GM19240 (cell line): Measurements from ENCODE around the gene KYNU.
A peak's percentile ranks its signal among the peaks of the same experiment; 100 is the strongest.
"Not testable (repeated sequence)": the region's sequence is repeated elsewhere in the genome, so short reads cannot be mapped to it uniquely, and the experiment has no call there.

Experiments used
- DNase-seq: peaks from one replicate; pipeline ENCODE4 v3.0.0; 2011; ENCODE audit warnings: low spot score; ENCODE audit not compliant: insufficient read length

Gene KYNU

GRCh38 chr2:142877216-142877838, at the start of gene KYNU:
TSS of gene KYNU (plus strand) at chr2:142877664. CDS start at chr2:142885368, 7,704 bp downstream.
- DNase-seq: no peak

GRCh38 chr2:142834021-142834420, 43.4 kb upstream of the KYNU start:
- DNase-seq: no peak

DNA sequence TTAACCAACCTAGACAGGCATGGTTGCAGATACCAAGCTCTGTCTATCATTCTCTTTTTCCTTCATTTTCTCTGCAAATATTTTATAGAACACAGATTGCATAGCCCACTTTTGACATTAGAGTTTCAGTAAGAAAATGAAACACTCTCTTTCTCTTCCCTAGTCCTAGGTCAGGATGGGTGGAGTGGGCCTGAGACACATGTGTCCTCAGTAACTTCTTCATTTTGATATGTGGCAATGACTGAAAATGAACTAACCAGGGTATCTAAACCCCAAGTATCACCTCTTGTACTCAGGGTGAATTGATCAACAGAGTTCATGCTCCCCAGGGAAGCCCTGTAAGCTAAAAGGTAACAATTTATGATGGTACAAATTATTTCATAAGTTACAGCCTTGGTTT, 37.0 kb upstream of the KYNU start:
- DNase-seq: no peak

DNA sequence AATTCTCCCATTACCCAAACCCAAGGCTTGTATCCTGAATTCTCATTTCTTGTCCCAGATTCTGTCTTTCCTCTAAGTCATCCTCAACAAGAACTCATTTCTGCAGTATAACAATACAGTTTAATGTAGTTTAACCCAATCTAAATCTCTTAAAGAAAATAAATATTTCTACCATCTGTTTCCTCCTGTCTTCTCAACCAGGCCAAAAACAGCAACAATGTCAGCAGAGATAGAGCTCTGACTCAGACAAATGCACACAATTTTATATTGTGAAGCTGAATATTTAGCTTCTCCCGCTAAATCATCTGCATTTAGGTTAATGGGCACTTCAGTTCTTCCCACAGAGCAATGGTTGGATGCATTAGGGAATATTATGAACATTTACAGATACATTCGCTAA, 35.7 kb upstream of the KYNU start:
- no peak for DNase-seq

GRCh38 chr2:142842369-142842768, 35.1 kb upstream of the KYNU start:
- DNase-seq: no peak

- DNase-seq: no peak
Observed at GRCh38 chr2:142843731-142844130, 33.7 kb upstream of the KYNU start.

GRCh38 chr2:142848023-142848606, 29.3 kb upstream of the KYNU start:
- DNase-seq: no peak

- DNase-seq: no peak
Observed at GRCh38 chr2:142849820-142850219, 27.6 kb upstream of the KYNU start.

DNA sequence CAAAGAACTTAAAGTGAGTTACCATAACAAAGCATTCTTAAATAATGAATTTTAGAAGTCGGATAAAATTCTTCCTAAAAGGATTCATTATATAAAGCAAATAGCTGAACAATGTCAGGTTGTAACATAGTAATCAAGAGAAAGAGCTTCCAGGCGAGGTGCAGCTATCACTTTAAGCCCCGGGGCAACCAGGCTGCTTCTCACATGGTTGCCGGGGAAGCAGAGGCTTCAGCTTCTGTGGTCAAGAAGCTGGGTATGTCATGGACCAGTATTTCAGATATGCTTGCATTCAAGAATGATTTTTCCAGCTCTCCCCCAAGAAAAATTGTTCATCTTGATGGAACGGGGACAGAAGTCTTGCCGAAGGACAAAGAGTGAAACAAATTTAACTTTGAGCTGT, 23.6 kb upstream of the KYNU start:
- DNase-seq: no peak

DNA sequence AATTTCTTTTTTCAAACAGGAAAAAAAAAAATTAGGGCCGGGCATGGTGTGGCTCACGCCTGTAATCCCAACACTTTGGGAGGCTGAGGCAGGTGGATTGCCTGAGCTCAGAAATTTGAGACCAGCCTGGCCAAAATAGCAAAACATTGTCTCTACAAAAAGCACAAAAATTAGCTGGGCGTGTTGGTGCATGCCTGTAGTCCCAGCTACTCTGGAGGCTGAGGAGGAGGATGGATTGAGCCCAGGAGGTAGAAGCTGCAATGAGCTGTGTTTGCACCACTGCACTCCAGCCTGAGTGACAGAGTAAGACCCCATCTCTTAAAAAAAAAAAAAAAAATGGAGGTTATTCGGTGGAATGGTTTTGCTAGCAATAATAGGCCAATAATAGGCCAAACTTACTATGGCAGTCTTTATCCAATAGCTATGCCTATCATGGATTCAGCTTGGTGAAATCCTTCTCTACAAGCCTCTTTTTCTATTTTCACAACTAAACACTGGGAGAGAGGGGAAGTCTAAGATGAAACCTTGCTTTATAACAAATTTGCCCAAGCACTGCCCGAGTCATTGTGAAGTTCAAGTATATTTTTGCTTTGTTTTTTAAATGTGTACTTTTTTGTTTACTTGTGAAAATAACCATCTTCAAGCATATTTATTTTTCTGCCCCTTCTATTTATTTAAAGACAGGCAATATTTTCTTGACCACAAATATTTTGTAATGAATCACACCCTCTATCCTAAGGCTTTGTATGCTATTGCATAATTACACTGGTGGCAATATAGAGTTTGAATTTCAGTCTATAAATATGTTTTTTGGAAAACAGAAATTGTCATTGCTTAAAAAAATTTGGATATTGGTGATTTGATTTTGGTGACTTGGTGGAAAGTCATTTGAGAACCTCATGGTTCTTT, 20.0 kb upstream of the KYNU start:
- no peak for DNase-seq

- no peak for DNase-seq
Observed at GRCh38 chr2:142858961-142859360, 18.5 kb upstream of the KYNU start.

DNA sequence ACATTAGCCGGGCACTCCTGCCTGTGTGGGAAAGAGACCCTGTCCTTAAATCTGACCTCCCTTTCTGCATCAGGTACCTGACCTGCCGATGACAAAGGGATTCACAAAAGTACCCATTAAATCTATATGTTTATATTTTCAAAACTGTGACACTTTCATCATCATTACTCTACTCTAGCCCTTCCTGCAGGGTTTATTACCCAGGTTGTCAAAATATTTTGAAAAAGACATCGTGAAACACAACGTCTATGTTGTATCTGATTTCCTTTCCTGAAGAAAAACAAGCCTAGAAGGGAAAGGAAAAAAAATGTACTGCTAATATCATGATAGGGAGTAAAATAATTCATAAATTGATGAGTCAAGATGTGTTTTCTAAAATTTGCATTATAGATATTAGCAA, 15.2 kb upstream of the KYNU start:
- no peak for DNase-seq

DNA sequence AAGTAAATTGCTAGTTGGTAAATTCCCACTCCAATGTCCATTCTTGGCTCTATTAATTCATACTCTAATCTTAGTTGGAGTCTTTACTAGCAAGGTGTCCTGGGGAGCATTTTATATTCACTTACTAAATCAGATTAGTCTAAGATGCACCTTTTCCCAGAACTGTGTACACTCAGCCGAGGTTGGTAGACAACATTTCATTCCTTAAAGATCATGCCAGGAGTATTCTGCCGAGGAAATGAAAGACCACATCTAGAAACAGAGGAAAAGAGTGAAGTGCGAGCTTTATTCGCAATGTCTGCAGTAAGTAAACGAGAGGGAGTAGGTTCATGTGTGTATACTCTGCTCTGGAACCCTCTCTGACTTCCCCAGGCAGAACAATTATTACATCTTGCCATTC, 14.6 kb upstream of the KYNU start:
- DNase-seq: no peak

GRCh38 chr2:142863485-142863961, 13.9 kb upstream of the KYNU start:
- DNase-seq: no peak

GRCh38 chr2:142864605-142865004, 12.9 kb upstream of the KYNU start:
- DNase-seq: not testable (repeated sequence)

DNA sequence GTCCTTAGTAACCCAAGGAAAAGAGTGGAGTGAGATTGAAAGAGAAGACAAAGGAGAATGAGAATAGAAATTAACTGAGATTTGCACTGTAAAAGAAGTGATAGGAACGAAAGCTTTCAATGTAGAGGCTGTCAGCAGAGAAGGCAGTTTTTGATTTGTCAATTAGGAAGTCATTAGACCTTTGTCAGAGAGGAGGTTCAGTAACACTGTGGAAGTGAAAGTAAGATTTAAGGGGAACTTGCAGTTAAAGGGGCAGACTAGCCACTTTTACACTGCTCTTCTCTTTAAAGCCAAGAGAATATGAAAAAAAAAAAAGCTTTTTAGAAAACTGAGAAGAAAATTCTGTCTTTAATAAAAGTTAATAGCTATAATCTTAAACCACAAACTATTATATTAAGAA, 11.5 kb upstream of the KYNU start:
- DNase-seq: peak; percentile 15

GRCh38 chr2:142866426-142866825, 11.0 kb upstream of the KYNU start:
- DNase-seq: no peak

DNA sequence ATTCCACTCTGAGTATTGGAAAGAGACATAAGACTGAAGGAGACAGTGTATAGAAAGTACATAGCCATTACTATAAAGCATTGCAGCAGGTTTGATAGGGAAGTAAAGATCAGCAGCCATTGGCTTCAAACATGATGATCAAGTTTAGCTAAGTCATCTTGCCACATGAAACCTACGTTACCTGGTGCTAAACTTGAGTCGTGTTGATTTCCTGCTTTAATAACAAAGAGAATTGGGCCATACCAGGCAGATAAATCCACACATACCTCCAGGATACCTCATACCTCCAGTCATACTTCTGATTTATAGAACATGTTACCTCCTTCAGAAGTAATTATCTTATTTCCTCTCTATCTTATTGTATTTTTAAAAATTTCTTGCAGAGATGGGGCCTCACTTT, 10.3 kb upstream of the KYNU start:
- DNase-seq: no peak

GRCh38 chr2:142868229-142868762, 9.2 kb upstream of the KYNU start:
- no peak for DNase-seq

- DNase-seq: not testable (repeated sequence)
Observed at GRCh38 chr2:142869065-142869460, 8.4 kb upstream of the KYNU start.

- no peak for DNase-seq
Observed at GRCh38 chr2:142869461-142870106, 7.9 kb upstream of the KYNU start.

DNA sequence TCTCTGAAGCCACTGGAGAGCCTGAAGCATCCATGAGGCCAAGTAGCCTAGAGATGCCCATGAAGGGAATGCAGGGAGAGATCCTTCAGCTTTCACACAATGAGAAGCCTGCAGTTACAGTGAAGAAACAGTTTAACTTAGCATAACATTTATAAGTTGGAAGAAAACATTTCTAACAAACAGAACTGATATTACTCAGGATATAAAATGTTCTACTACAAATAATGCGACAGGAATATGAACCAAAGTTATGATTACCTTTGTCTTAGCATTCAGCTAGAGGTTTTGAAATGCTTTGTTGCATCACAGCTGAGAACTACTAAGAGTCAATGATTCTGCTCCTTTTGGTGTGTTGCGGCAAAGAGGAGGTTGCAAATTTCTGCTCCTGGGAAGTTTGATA, 6.9 kb upstream of the KYNU start:
- DNase-seq: no peak
